Middle frontal gyrus (tissue), 1 donor: Measurements from ENCODE around the gene MYADM.
"Not testable (repeated sequence)": the region's sequence is repeated elsewhere in the genome, so short reads cannot be mapped to it uniquely, and the experiment has no call there.

Experiments
- DNase-seq: peaks from one replicate; pipeline ENCODE4 v3.0.0-alpha.2; 2015; ENCODE audit warnings: low spot score; ENCODE audit errors: extremely low spot score

The MYADM gene

DNA sequence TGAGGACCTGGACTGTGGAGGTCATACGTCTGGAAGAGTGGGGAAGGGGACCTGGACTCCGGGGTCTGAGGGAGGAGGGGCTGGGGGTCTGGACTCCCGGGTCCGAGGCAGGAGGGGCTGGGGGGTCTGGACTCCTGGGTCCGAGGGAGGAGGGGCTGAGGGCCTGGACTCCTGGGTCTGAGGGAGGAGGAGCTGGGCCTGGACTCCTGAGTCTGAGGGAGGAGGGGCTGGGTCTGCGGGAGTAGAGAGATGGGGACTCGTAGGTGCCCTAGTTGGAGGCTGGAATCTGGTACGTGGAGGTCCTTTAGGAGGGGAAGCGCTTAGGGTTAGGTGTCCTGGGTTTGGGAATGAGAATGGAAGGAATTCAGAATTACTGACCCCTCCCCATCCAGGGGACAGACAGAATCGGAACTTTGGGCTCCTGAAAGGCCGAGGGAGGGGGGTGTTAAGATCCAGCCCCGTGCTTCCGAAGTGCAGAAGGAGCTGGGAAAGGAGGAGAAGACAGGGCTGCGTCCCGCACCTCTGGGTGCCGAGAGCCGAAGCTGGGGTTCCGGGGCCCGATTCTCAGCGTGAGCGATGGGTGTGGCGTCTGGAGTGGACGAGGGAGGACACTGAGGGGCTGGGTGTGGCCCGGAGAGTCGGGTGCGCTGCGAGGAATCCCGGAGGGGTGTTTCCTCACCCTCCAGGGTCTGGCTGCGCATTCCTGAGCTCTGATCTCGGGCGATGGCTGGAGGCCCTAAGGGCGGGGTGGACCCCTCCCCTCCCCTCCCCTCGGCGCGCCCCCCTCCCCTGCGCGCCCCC is 608 bp downstream of the MYADM start:
- no peak for DNase-seq

DNA sequence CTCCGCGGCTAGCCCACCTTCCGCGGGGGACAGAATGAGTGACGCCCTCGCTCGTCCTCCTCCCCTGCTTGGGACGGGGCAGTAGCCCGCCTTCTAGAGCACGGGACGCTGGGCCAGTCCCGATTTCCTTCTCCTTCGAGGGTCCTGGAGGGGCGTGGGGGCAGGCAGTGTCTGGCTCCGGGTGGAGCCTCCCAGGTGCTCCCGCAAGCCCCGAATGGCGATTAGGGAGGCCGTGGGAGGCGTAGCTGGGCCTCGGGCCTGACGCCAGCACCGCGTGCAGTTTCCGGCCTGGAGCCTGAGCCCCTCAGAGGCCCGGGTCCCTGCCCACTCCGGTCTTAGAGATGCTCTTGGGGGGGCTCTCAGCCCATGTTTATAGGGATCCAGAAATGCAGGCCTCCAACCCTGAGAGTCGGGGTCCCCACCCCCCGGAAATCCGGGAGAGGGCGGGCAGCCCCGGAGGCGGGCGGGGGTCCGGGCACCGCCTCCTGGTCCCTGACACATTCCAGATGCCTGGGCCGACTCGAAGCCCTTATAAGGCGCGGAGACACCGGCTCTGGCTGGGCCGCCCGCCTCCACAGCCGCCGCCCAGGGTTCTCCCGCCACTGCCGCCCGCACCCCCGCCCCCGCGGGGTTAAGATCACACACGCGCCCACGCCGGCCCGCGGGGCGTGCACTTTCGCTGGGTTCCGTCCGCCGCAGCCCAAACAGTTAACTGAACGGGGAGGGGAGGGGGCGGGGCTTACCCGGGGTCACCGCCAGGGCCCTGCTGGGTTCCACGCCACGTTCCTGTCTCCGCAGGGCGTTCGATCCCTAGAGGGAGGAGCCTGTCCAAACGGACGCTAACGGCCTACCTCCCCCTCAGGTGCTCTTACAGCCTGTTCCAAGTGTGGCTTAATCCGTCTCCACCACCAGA is 1.5 kb downstream of the MYADM start:
- no peak for DNase-seq

DNA sequence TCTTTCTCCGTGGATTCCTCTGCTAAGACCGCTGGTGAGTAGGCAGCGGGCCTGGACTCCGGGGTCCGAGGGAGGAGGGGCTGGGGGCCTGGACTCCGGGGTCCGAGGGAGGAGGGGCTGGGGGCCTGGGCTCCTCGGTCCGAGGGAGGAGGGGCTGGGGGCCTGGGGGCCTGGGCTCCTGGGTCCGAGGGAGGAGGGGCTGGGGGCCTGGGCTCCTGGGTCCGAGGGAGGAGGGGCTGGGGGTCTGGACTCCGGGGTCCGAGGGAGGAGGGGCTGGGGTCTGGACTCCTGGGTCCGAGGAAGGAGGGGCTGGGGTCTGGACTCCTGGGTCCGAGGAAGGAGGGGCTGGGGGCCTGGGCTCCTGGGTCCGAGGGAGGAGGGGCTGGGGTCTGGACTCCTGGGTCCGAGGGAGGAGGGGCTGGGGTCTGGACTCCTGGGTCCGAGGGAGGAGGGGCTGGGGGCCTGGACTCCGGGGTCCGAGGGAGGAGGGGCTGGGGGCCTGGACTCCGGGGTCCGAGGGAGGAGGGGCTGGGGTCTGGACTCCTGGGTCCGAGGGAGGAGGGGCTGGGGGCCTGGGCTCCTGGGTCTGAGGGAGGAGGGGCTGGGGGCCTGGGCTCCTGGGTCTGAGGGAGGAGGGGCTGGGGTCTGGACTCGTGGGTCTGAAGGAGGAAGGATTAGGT is 2.3 kb downstream of the MYADM start:
- DNase-seq, result not testable (repeated sequence)

DNA sequence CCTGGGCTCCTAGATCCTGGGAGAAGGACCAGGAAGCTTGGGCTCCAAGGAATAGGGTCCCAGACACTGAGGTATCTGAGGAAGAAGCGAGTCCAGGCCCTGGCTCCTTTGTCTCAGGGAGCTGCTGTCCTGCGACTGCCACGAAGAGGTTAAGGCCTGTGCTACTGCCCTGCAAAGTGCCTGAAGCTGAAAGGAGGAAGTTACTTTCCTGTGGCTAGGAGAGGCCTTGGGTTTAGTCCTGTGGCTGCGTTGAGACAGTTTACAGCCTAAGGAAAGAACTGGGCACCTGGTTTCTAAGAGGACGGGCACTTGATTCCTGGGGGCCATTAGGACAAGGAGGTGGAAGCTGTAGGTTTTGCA is 2.8 kb downstream of the MYADM start:
- DNase-seq, result no peak

DNA sequence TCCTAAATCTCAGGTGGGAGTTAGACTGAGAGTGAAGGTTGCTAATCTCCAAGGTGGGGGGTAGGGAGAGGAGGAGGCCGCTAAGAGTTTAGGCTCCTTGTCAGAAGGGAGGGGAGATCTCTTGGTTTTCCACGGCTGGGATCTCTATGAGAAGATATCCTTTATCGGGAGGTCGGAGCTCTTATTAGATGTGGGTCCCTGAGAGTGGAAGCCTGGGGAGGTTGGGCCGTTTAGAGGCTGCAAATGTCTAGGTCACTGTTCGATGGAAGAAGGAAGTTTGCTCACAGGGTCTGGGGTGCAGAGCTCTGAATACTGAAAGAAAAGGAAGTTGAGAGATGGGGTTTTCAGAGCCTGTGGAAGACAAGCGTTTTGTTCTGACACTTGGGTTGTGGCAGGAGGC is 3.8 kb downstream of the MYADM start:
- DNase-seq, result no peak

DNA sequence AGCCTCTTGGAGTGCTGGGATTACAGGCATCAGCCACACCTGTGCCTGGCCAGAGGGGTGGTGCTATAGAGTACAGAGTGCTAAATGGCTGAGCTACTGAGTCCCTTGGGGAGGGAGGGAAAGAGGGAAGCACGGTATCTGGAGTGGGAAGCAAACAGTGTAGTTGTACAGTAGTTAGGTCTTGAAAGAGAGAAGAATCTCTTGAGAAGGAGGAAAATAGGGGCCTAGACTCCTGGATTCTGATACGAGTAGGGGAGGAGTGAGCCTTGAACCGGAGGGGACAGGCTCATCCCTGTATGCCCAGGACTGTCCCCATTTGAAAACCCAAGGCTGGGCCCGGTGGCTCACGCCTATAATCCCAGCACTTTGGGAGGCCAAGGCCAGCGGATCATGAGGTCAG is 5.1 kb downstream of the MYADM start:
- no peak for DNase-seq

DNA sequence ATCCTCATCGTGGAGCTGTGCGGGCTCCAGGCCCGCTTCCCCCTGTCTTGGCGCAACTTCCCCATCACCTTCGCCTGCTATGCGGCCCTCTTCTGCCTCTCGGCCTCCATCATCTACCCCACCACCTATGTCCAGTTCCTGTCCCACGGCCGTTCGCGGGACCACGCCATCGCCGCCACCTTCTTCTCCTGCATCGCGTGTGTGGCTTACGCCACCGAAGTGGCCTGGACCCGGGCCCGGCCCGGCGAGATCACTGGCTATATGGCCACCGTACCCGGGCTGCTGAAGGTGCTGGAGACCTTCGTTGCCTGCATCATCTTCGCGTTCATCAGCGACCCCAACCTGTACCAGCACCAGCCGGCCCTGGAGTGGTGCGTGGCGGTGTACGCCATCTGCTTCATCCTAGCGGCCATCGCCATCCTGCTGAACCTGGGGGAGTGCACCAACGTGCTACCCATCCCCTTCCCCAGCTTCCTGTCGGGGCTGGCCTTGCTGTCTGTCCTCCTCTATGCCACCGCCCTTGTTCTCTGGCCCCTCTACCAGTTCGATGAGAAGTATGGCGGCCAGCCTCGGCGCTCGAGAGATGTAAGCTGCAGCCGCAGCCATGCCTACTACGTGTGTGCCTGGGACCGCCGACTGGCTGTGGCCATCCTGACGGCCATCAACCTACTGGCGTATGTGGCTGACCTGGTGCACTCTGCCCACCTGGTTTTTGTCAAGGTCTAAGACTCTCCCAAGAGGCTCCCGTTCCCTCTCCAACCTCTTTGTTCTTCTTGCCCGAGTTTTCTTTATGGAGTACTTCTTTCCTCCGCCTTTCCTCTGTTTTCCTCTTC is 6.3 kb downstream of the MYADM start:
- no peak for DNase-seq

DNA sequence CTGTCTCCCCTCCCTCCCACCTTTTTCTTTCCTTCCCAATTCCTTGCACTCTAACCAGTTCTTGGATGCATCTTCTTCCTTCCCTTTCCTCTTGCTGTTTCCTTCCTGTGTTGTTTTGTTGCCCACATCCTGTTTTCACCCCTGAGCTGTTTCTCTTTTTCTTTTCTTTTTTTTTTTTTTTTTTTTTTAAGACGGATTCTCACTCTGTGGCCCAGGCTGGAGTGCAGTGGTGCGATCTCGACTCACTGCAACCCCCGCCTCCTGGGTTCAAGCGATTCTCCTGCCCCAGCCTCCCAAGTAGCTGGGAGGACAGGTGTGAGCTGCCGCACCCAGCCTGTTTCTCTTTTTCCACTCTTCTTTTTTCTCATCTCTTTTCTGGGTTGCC is 6.9 kb downstream of the MYADM start:
- DNase-seq, result no peak

DNA sequence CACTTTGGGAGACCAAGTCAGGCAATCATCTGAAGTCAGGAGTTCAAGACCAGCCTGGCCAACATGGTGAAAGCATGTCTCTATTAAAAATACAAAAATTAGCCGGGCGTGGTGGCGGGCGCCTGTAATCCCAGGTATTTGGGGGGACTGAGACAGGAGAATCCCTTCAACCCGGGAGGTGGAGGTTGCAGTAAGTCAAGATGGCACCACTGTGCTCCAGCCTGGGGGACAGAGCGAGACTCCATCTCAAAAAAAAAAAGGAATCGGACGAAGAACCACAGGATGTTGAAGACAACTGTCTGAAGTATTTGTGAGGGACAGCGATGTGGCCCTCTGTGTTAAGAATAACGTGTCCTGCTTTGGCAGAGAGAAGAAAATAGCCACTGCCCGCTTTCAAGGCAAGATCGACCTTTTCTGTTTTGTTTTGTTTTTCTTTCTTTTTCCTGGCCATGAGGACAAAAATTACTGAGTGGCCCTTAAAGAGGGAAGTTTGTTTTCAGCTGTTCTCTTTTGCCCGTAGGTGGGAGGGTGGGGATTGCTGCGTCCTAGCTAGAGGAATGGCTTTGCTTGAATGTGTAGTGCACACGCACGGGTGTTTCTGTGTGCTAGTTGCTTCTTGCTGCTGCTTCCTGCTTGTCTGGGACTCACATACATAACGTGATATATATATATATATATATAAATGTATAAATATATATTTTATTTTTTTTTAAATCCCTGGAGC is 8.1 kb downstream of the MYADM start:
- no peak for DNase-seq

DNA sequence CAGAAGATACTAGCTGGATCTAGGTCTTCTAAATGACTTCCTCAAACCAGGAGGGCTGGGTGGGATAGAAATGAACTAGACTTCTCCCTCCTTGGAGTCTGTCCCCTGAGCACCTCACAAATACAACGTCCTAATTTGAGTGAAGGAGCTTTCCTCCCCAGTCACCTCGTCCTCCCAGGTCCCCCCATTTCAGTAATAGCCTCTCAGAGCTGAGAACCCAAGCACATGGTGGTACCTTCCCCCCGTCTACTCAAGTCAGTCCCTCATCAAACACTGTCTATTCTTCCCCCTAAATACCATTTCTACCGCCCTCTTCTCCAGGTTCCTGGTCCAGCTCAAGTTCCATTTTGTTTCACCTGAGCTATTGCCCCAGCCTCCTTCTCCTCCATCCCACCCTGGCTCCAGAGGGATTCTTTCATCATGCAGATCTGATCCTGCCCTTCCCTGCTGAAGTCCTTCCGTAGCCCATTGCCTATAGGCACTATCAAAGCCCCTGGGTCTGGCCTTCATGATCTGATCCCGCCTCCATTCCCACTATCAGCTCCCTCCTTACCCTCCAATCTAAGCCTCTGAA is 9.1 kb downstream of the MYADM start:
- no peak for DNase-seq

DNA sequence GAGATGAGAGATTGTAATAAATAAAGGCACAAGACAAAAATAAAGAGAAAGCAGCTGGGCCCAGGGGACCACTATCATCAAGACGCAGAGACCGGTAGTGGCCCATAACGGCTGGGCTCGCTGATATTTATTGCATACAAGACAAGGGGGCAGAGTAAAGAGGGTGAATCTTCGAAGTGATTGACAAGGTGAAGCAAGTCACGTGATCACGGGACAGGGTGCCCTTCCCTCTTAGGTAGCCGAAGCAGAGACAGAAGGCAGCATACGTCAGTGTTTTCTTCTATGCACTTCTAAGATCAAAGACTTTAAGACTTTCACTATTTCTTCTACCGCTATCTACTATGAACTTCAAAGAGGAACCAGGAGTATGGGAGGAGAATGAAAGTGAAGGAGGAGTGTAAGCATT is 9.7 kb downstream of the MYADM start:
- DNase-seq, result no peak

DNA sequence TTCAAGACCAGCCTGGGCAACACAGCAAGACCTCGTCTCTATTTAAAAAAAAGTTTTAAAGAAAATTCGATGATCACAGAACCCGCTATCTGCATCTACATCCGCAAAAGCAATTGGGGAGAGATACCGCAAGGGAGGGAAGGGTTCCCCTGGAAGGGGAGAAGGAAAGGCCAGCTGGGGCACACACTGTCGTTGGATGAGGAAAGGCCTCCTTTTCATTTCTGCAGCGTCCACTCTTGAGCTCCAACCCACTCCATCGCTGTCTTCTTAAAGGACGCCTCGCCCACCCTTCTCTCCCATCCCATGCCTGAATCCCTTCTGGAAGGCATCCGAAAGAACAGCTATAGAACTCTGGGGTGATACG is 11.1 kb downstream of the MYADM start:
- DNase-seq, result no peak

DNA sequence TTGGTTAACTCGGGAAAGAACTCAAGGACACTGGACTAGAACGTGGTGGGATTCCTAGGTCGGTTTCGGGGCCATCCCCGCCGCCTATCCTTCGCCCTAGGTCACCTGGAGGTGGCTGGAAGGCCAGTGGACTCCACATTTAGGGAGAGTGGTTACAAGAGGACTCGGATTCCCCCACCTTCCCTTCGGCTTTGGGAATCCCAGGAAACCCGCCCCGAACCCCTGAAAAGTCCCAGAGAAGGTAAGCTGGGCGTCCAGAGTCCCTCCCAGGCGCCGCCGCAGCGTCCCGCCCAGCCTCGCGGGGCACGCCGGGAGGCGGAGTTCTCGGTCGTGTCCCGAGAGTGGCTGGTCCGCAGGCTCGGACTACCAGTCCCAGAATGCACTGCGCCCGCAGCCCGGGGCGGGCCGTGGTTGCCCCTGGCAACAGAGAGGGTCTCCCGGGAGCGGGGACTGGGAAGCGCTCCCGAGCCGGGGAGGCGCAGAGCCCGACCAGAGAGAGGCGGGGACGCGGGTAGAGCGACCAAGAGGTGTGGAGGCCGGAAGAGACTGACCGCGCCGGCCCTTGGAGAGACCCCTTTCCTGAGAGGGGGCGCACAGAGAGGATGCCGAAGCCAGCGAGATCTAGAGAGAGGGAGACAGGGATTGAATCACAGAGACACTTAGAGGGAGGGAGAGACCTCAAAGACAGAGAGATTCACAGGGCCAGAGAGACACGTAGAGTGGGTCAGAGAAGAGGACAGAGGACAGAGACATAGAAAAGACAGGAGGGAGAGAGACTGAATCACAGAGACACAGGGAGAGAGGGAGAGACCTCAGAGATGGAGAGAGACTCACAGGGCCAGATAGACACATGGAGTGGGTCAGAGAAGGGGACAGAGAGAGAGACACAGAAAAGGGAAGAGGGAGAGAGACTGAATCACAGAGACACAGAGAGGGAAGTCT is 11.7 kb downstream of the MYADM start:
- peak; percentile 89 for DNase-seq

DNA sequence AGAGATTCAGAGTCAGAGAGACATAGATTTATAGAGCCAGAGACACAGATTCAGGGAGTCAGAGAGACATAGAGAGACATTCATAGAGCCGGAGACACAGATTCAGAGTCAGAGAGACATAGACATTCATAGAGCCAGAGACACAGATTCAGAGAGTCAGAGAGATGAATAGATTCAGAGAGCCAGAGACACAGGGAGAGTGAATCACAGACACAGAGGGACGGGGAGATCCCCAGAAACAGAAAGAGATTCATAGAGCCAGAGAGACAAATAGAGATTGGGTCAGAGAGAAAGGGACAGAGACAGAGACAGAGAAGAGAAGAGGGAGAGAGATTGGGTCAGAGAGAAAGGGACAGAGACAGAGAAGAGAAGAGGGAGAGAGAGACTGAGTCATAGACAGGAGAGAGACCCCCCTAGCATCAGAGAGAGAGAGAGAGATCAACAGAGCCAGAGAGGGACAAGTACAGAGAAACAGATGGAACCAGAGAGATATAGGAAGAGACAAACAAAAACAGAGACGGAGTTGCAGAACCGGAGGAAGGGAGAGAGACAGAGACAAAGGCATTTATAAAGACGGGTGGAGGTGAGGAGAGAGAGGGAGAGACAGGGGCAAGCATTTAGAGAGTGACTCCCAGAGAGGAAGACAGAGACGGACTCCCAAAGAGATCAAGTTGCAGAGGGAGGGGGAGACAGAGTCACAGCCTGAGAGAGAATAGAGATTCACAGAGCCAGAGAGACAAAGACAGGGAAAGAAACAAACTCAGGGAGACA is 13.2 kb downstream of the MYADM start:
- no peak for DNase-seq

DNA sequence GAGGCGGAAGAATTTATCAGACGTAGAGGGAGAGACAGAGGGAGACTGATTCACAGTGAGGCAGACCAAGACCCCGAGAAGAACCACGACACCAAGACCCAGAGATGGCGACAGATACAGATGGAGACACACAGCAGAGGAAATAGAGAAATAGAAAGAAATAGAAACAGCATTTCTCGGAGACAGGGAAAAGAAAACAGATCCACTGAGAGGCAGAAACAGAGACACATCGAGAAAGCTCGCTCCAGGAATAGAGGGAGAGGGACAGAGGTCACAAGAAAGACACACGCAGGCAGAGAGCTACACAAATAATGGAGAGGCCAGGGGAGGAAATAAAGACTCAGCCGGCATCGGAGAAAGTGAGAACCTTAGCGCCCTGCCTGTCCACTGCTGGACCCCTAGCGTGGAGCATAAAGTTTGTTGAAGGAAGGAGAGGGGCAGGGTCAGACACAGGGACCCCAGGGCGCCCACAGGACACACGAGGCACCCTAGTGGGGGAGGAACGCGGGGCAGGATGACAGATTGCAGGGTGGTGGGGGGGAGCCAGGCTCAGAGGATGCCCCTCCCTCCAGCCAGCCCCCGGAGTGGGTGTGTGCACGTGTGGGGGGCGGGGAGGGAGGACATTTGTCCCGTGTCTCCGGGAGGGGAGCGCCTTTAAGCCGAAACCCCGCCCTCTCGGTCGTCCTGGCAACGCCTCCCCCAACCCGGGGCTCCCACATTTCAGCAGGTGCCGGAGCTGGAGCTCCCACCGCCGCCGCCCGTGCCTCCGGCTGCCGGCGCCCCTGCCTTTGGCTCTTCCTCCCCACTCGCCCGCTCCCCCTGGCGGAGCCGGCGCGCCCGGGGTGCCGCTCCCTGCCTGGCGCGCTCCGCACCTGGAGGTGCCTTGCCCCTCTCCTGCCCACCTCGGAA is 14.1 kb downstream of the MYADM start, which contains the start of gene PRKCG:
Gene PRKCG (plus strand): TSS at position 716 of the 909 bp plus-strand sequence. CDS start 298 bp downstream, outside the sequence.
- no peak for DNase-seq

DNA sequence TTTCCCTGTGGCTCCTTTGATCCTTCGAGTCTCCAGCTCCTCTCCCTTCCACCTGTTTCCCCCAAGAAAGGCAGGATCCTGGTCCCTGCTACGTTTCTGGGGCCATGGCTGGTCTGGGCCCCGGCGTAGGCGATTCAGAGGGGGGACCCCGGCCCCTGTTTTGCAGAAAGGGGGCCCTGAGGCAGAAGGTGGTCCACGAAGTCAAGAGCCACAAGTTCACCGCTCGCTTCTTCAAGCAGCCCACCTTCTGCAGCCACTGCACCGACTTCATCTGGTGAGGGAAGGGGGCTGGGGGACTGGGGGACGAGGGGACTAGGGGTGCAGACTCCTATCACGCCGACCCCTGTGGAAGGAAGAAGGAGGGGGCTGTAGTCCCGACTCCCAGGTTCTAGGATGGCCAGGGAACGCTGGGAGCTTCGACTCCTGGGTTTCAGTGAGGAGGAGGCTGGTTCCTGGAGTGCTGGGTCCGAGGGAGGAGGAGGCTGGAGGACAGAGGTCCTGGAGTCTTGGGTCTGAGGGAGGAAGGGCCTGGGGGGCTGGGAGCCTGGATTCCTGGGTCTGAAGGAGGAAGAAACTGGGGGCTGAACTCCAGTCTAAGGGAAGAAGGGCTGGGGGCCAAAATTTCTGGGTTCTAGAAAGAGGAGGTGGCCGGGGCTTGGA is 14.8 kb downstream of the MYADM start:
- DNase-seq, result no peak

DNA sequence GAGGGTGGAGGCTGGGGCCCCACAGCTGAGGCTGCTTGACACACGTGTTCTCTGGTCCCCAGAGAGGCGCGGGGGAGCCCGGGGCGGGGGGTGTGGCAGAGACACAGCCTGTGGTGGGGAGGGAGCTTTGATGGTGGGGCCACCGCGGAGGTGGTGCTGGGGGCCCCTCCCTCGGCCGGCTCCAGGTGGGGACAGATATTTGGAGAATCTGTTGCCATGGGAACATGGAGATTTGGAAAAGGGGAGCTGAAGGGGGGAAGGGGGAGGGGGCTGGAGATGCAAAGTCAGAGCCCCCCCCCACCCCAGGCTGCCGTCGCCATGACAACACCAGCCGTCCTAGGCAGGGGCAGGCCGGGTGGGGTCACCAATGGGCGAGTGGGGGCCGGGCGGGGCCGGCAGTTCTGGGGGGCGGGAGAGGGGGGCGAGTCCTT is 15.6 kb downstream of the MYADM start:
- no peak for DNase-seq
